COLO668 (cell line): ENCODE results near the gene SPP2.

Experiments
- DNase-seq: peaks from one replicate; lab custom pipeline; 2025; ENCODE audit not compliant: unreplicated experiment; lab: John Stamatoyannopoulos, UW

The SPP2 gene

GRCh38 chr2:234091432-234091879 is 41.0 kb downstream of the SPP2 start:
- DNase-seq: no peak

- DNase-seq: no peak
Observed at GRCh38 chr2:234091883-234092282, 41.4 kb downstream of the SPP2 start.

- DNase-seq: no peak
Observed at GRCh38 chr2:234092344-234092743, 41.8 kb downstream of the SPP2 start.

GRCh38 chr2:234095301-234095700 is 44.8 kb downstream of the SPP2 start:
- DNase-seq: no peak

- DNase-seq: no peak
Observed at GRCh38 chr2:234096164-234096563, 45.7 kb downstream of the SPP2 start.

- no peak for DNase-seq
Observed at GRCh38 chr2:234098681-234099080, 48.2 kb downstream of the SPP2 start.

GRCh38 chr2:234099266-234099665 is 48.8 kb downstream of the SPP2 start:
- DNase-seq: no peak

- no peak for DNase-seq
Observed at GRCh38 chr2:234100686-234101085, 50.2 kb downstream of the SPP2 start.

- no peak for DNase-seq
Observed at GRCh38 chr2:234102112-234102511, 51.6 kb downstream of the SPP2 start.

GRCh38 chr2:234107861-234108260 is 57.4 kb downstream of the SPP2 start:
- no peak for DNase-seq

GRCh38 chr2:234109321-234109720 is 58.8 kb downstream of the SPP2 start:
- no peak for DNase-seq

GRCh38 chr2:234110219-234110618 is 59.7 kb downstream of the SPP2 start:
- DNase-seq: no peak

GRCh38 chr2:234111523-234111922 is 61.0 kb downstream of the SPP2 start:
- DNase-seq: no peak

GRCh38 chr2:234116010-234116409 is 65.5 kb downstream of the SPP2 start:
- DNase-seq: no peak

GRCh38 chr2:234121999-234122398 is 71.5 kb downstream of the SPP2 start:
- DNase-seq: no peak

- DNase-seq: no peak
Observed at GRCh38 chr2:234125451-234126145, 75.1 kb downstream of the SPP2 start.

GRCh38 chr2:234126146-234126470 is 75.6 kb downstream of the SPP2 start:
- DNase-seq: no peak
